ENCODE measurements around the gene FAM171A2.

FAM171A2 gene

GRCh38 chr17:44359006-44359405 lies 4.6 kb downstream of the FAM171A2 start:
- H3K4me3 ChIP-seq (ENCODE audit: low read depth, low read length, poor library complexity, severe bottlenecking) = no peak overlapping the region
- H3K4me1 ChIP-seq (ENCODE audit: insufficient read depth, low read length, severe bottlenecking) = peaks cover 14% of the 10 kb centered on the region
- H3K27me3 ChIP-seq (ENCODE audit: insufficient read depth, low read length) = peaks cover 4% of the 10 kb centered on the region
- H3K9me3 ChIP-seq (ENCODE audit: low read length) = no peaks in the 10 kb centered on the region
- H4K20me1 ChIP-seq (ENCODE audit: insufficient read depth, low read length) = no peaks in the 10 kb centered on the region
- H3K36me3 ChIP-seq (ENCODE audit: insufficient read depth, low read length) = no peaks in the 10 kb centered on the region
- no peak overlapping the region for H3K27ac ChIP-seq (ENCODE audit: low read depth, low read length, poor library complexity, severe bottlenecking)
- no peak overlapping the region for H3K9ac ChIP-seq (ENCODE audit: low read length)
- no peaks in the 10 kb centered on the region for H3K9me2 ChIP-seq (ENCODE audit: low read depth, low read length)
- no peak overlapping the region for H3K4me2 ChIP-seq (ENCODE audit: low read length)
- no peak overlapping the region for H2AFZ ChIP-seq (ENCODE audit: low read length)
- no peaks in the 10 kb centered on the region for H3F3A ChIP-seq (ENCODE audit: insufficient read depth, low read length)
- H3K79me2 ChIP-seq (ENCODE audit: insufficient read depth, low read length) = no peaks in the 10 kb centered on the region
- TF ChIP-seq CTCF (IDR thresholded peaks at IDR 0.05; ENCODE audit: low read length) = no peak
- no peak for TF ChIP-seq EZH2 (IDR thresholded peaks at IDR 0.05; ENCODE audit: borderline replicate concordance, low read length)

GRCh38 chr17:44358066-44358465 lies 5.6 kb downstream of the FAM171A2 start:
- no peaks in the 10 kb centered on the region for H3F3A ChIP-seq (ENCODE audit: insufficient read depth, low read length)
- H3K9me3 ChIP-seq (ENCODE audit: low read length) = no peaks in the 10 kb centered on the region
- no peak overlapping the region for H3K4me3 ChIP-seq (ENCODE audit: low read depth, low read length, poor library complexity, severe bottlenecking)
- no peak overlapping the region for H3K27ac ChIP-seq (ENCODE audit: low read depth, low read length, poor library complexity, severe bottlenecking)
- H3K4me1 ChIP-seq (ENCODE audit: insufficient read depth, low read length, severe bottlenecking) = peaks cover 10% of the 10 kb centered on the region
- no peaks in the 10 kb centered on the region for H3K79me2 ChIP-seq (ENCODE audit: insufficient read depth, low read length)
- H3K36me3 ChIP-seq (ENCODE audit: insufficient read depth, low read length) = no peaks in the 10 kb centered on the region
- no peak for TF ChIP-seq EZH2 (IDR thresholded peaks at IDR 0.05; ENCODE audit: borderline replicate concordance, low read length)
- TF ChIP-seq CTCF (IDR thresholded peaks at IDR 0.05; ENCODE audit: low read length) = no peak
- no peaks in the 10 kb centered on the region for H3K9me2 ChIP-seq (ENCODE audit: low read depth, low read length)
- no peak overlapping the region for H3K4me2 ChIP-seq (ENCODE audit: low read length)
- H3K9ac ChIP-seq (ENCODE audit: low read length) = no peak overlapping the region
- H2AFZ ChIP-seq (ENCODE audit: low read length) = no peak overlapping the region
- H4K20me1 ChIP-seq (ENCODE audit: insufficient read depth, low read length) = no peaks in the 10 kb centered on the region
- peaks cover 4% of the 10 kb centered on the region for H3K27me3 ChIP-seq (ENCODE audit: insufficient read depth, low read length)

- no peak overlapping the region for H3K4me2 ChIP-seq (ENCODE audit: low read length)
- no peaks in the 10 kb centered on the region for H3F3A ChIP-seq (ENCODE audit: insufficient read depth, low read length)
- no peak overlapping the region for H2AFZ ChIP-seq (ENCODE audit: low read length)
- H3K4me3 ChIP-seq (ENCODE audit: low read depth, low read length, poor library complexity, severe bottlenecking) = no peak overlapping the region
- no peaks in the 10 kb centered on the region for H4K20me1 ChIP-seq (ENCODE audit: insufficient read depth, low read length)
- peaks cover 4% of the 10 kb centered on the region; the same call in 1 of the 2 replicates for H3K27me3 ChIP-seq (ENCODE audit: insufficient read depth, low read length)
- H3K9me2 ChIP-seq (ENCODE audit: low read depth, low read length) = no peaks in the 10 kb centered on the region
- TF ChIP-seq CTCF (IDR thresholded peaks at IDR 0.05; ENCODE audit: low read length) = no peak
- TF ChIP-seq EZH2 (IDR thresholded peaks at IDR 0.05; ENCODE audit: borderline replicate concordance, low read length) = no peak
- no peak overlapping the region for H3K27ac ChIP-seq (ENCODE audit: low read depth, low read length, poor library complexity, severe bottlenecking)
- no peaks in the 10 kb centered on the region for H3K79me2 ChIP-seq (ENCODE audit: insufficient read depth, low read length)
- no peak overlapping the region for H3K9ac ChIP-seq (ENCODE audit: low read length)
- peaks cover 5% of the 10 kb centered on the region for H3K4me1 ChIP-seq (ENCODE audit: insufficient read depth, low read length, severe bottlenecking)
- H3K9me3 ChIP-seq (ENCODE audit: low read length) = no peaks in the 10 kb centered on the region
- no peaks in the 10 kb centered on the region for H3K36me3 ChIP-seq (ENCODE audit: insufficient read depth, low read length)
Observed at GRCh38 chr17:44356241-44356640, 7.4 kb downstream of the FAM171A2 start.
